GM19035 (cell line): ENCODE data around the gene SIRT3.

ENCODE experiments used
- ATAC-seq: cut with Tn5 transposase; IDR thresholded peaks from one replicate; pipeline ENCODE4 v1.9.1; 2021; ENCODE audit not compliant: unreplicated experiment

SIRT3 gene

DNA sequence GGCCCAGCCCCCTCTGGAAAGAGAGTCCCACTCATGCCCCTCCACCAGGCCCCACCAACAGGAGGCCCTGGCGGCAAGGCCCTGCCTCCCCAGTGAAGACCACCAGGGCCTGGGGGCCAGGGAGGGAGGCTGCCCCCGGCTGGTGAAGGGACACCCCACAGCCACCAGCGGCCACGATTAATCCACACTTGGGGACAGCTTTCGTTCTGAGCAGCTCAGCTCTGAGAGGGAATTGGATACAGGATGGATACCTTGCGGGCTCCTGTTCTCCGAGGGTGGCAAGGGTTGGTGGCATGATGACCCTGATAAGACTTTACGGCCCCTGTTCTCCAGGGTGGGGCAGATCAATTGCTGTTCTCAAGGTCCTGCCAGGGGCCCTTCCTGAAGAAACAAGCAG, 35.2 kb upstream of the SIRT3 start:
- ATAC-seq = no peak

DNA sequence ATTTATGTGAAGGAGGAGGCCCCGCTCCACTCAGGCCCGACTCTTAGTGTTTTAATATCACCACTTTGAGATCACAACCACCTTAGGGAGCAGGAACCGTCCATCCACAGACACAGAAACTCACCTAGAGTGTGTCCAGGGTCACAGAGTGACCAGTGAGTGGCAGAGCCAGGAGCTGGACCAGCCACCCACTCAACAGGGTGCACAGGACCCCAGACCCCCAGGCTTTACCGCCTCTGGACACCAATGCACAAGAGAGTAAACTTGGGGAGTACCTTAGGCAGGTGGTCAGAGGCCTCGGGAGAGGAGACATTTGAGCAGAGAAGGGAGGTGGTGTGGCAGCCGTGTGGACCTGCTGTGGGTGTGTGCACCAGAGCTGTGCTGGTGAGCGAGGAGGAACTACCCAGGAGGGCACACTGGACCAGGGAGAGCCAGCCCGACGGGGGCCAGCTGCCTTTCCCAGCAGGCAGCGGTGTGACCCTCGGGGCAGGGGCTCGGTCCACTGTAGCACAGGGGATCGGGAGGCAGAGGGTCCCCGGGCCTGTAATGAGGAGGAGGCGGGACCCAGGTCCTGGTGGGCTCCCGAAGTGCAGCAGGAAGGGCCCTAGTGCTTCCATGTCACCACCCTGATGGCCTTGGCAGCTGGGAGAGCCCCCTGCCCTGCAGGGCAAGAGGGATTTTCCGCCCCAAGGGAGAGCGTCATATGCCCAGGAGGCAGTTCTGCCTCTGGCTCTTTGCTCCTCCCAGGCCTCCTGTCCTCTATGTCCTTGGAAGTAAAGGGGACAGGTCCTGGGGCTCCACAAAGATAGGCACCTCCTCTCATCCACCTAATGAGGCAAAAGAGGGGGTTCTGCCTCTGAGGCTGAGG, 34.5 kb upstream of the SIRT3 start:
- ATAC-seq = no peak

GRCh38 chr11:269146-269890, 33.2 kb upstream of the SIRT3 start:
- peak; percentile 74 for ATAC-seq

DNA sequence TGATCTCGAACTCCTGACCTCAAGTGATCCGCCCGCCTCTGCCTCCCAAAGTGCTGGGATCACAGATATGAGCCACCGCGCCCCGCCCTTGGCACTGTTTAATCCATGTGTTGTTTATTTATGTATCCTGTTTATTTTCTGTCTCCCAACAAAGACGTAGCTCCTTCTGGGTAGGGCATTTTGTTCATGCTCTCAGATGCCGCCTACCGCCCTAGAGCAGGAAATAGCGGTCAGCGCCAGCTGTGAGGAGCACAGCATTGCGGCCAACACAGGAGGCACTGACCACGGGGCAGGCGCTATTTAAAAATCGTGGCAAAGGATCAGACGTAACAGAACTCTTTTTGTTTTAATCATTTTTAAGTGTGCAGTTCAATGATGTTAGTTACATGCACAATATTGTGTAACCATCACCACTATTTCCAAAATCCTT, 32.6 kb upstream of the SIRT3 start:
- ATAC-seq = peak; percentile 40

DNA sequence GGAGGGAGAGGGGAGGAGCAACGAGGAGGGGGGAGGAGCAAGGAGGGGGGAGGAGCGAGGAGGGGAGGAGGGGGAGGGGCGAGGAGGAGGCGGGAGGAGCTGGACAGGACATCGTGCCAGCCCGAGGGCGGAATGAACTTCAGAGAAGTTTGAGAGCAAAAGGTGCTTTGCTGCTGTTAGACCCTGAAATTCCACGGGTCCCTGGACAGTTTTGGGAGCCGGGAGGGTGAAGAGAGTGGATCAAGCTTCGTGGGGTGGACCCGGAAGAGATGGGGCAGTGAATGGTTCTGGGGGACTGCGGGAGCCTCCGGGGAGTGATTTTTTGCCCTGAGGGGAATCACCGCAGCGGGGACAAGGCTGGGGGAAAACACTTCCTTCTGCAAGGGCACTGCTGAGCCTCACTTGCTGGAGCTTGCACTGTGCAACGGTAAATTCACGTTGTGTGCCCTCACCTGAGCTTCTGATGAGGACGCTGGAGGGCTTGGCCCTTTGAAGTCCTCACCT, 31.4 kb upstream of the SIRT3 start:
- no peak for ATAC-seq

- ATAC-seq = no peak
Measured at GRCh38 chr11:266676-267439, 30.7 kb upstream of the SIRT3 start.

- ATAC-seq = no peak
Measured at GRCh38 chr11:261624-262023, 25.5 kb upstream of the SIRT3 start.

DNA sequence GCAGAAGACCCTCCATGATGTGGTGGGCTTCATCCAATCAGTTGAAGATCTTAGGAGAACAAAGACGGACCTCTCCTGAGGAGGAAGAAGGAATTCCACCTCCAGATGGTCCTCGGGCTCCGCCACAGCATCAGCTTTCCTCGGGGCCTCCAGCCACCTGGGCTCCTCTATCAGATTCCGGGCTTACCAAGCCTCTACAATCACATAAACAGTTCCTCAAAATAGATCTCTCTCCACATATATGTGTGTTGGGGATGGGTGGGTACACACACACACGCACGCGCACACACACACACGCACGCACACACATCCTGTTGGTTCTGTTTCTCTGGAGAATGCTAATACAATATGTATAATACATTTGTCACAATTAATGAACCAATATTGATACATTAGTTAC, 23.3 kb upstream of the SIRT3 start:
- ATAC-seq = no peak

DNA sequence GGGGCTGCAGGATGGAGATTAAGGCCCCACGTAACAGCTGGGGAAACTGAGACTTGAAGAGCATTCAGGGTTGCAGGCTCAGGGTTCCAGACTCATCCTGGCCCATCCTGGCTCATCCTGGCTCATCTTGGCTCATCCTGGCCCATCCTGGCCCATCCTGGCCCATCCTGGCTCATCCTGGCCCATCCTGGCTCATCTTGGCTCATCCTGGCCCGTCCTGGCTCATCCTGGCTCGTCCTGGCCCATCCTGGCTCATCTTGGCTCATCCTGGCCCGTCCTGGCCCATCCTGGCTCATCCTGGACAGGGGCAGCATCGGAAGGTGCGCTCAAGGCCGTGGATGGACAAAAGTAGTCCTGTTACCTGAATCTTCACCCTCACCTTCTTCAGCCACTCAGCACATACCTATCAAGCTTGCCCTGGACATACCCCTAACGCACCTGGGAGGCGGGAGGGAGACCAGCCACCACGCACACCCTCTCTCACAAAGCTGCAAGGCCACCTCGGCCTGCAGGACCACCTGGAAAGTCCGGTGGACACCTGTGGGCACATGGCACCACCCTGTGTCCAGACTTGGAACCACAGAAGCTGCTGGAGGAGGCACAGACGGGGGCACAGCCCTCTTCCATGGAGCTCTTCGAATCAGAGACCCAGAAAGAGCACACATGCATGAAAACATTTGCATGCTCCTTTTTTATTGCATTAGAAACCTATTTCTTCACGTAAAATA, 21.8 kb upstream of the SIRT3 start:
- ATAC-seq = no peak

GRCh38 chr11:256952-257737, 21.0 kb upstream of the SIRT3 start:
- no peak for ATAC-seq

DNA sequence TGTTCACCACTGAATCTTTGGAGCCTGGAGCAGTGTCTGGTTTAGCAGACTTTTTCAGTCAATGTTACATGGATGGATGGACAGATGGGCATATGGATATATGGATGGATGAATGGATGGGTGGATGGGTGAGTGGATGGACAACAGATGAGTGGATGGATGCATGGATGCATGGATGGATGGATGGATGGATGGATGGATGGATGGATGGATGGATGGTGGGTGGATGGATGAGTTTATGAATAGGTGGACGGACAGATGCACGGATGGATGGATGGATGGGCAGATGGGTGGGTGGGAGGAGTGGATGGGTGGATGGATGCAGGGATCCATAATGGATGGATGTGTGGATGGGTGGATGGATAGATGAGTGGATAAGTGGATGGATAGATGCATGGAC, 19.7 kb upstream of the SIRT3 start:
- no peak for ATAC-seq

DNA sequence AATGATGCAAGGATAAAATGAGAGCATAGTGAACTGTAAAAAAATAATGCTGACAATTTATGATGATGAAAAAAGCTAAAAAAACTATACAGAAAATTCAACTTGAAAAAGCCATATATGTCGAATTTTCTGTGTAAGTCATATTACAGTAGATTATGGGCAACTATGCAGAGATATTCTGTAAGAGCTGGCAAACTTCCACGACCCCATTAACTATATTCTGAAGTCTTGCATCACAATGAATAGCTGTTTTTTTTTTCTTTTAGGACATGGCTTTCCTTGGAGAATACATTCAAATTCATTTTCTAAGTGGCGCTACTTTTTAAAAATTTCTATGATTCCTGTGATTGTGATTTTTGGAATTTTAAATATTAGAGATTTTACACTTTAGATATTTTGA, 19.0 kb upstream of the SIRT3 start:
- ATAC-seq = no peak

- ATAC-seq = no peak
Measured at GRCh38 chr11:253886-254270, 17.7 kb upstream of the SIRT3 start.

DNA sequence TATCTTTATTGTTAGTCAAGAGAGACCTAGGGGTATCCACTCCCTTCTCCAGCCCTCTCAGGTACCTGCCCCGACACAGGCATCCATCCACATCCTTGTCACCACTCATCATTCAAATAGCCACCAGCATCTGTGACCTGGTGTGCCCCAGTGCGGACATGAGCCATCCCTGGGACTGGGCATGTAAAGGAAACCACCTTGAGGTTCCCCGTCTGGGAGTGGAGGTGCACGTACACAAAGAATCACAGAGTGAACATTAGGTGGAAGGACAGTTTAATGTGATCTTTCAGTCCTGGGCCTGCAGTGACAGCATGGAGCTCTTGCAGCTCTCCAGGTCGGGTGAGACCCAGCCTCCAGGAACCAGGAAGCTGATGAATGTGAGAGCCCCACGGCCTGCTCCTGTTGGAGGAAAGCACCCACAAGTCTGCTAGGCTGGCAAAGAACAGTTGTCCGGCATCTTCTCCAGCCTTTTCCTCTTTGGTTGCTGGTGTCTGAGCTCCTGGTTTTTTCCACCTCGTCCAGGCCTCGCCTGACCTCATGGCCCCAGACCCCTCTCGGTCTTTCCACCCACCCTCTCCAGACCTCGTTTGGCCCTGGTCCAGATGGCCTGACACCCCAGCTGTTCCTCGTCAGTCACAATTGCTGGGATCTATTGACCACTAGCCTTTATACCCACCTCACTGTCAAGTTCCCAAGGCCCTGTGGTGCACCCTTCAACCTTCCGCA, 17.2 kb upstream of the SIRT3 start:
- ATAC-seq = no peak

DNA sequence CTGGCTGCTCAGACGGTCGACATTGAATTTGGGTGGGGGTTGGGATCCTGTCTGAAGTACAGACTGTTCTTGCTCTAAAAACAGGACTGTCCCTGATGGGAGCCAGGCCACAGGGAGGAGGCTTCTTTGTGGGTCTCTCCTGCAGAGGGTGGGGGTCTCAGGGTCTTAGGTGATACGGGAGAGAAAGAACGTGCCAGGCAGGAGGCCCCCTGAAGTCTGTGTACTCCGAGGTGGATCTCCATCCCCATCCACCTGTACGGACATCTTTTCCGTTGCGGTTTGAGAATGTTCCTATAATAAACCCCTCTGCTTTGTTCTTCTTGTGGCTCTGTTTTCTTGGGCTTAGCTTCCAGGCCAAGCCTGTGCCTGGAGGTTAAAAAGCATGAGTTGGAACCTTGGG, 16.5 kb upstream of the SIRT3 start:
- ATAC-seq = no peak

DNA sequence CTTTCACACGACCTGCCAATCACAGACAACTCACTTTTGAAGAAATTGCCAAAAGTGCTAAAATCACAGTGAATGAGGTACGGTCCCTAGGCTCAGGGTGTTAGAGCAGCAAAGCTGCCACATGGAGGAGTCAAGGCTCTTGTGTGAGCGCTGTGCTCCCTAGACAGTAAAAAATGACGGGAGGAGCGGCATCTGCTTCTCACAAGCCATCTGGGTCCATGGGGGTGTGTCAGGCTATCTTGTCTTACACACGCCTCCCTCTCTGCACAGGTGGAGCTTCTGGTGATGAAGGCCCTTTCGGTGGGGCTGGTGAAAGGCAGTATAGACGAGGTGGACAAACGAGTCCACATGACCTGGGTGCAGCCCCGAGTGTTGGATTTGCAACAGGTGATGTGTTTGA, 15.4 kb upstream of the SIRT3 start:
- ATAC-seq = no peak

DNA sequence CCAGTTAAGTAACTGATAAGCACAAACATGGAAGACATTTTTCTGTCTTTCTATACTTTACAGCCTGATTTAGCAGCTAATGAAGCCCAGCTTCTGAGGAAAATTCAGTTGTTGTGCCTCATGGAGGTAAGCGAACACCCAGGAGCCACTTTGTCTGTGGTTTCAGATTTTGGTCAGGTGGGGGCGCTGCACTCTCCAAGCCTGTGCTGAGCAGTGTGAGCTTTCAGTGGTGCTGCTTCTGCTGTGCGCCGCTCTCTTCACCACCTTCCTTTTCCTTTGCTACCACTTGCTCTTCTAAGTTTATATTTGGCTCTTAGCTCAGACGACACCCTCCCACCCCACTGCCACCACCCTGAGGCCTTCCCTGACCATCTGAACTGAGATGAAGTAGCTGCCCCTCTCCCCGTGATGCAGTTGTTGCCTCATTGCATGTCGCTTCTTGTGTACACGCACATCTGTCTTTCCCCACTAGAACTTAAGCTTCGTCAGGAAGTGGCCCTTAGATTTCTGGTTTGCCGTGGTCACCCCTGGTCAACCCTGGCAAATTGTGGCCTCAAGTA, 14.7 kb upstream of the SIRT3 start:
- no peak for ATAC-seq

DNA sequence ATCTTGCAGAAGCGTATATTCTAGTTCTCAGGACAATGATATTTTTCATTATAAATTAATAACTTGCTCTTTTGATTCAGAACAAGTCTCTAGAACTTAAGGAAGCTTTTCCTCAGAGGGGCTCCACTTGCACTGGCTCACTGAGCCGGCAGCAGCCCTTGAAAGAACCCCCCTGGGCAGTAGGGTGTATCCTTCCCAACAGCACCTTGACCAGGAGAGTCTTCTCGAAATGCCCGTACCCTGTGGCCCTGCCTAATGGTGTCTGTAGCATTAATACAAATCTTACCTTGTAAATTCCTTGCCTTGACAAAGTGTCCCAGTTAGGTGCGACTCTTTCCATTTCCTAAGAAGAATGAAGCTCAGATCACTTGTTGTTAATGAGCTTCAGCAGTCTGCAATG, 14.1 kb upstream of the SIRT3 start:
- ATAC-seq = no peak

GRCh38 chr11:249062-249461, 12.9 kb upstream of the SIRT3 start:
- no peak for ATAC-seq
